ELF-1 (cell line): Measurements from ENCODE around the gene SH3BGRL3.
A peak's percentile ranks its signal among the peaks of the same experiment; 100 is the strongest.
"Not testable (repeated sequence)": the region's sequence is repeated elsewhere in the genome, so short reads cannot be mapped to it uniquely, and the experiment has no call there.

Source experiments
- DNase-seq: peaks from one replicate; pipeline ENCODE4 v3.0.0-alpha.2; 2016; ENCODE audit warnings: low read depth, low spot score

The SH3BGRL3 gene

GRCh38 chr1:26315874-26316850, 36.3 kb downstream of the SH3BGRL3 start:
- no peak for DNase-seq

GRCh38 chr1:26317146-26317545, 37.3 kb downstream of the SH3BGRL3 start:
- no peak for DNase-seq

DNA sequence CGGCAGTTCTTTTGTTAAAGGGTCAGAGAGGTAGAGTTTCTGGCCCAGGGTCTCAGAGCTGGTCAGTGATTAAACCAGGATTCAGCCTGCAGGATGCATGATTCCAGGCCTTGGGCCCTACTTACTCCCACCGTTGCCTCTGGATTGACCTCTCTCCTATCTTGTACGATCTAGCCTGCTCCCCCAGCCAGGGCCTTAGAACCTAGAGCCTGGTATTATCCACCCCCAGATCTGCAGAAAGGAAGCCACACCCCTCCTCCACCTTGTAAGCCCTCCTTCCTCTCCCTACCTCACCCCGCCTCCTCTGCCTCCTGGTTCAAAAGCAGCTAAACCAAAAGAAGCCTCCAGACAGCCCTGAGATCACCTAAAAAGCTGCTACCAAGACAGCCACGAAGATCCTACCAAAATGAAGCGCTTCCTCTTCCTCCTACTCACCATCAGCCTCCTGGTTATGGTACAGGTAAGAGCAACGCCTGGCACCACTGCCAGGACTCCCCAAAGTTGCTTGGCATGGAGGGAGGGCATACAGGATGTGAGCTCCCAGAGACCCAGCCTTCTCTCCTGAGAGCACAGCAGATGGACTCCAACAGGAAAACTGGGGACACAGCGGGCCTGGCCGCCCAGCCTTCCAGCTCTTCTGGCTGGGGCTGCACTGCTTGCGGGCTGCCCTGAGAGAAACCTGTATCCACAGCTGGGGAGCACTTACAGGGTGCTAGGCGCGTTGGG, 37.9 kb downstream of the SH3BGRL3 start, which contains the start of gene CD52:
TSS of gene CD52 (plus strand) at position 347 of the 726 bp plus-strand sequence. CDS start at position 407, 60 bp downstream.
- peak; percentile 79 for DNase-seq

DNA sequence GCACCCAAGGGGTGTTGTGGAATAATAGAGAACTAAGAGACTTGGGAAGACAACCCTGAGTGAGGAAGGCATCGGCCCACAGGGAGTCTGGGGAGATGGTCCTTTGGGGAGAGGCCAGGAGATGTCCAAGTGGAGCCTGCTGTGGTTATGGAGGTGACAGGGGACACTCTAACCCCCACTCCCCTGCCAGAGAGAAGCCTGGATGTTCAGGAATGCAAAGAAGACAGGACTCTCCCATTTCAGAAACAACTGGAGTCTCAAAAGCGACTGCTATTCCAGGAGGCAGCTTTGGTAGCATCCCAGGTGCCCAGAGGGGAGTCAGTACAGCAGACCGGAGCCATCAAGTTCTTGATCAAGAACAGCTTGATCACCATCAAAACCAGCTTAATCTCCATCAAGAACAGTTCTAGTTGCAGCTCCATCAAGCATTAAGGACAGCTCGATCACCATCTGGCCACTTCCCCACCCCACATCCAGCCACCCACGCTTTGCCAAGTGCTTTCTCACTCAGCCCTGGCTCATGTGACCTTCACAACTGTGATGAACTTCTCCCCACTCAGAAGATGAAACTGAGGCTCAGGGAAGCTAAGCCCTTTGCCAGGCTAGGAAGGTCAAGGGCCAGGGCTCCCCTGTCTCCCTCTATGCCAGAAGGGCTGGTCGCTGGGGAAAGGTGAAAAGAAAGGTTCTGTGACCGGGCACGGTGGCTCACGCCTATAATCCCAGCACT, 38.6 kb downstream of the SH3BGRL3 start:
- DNase-seq: no peak

DNA sequence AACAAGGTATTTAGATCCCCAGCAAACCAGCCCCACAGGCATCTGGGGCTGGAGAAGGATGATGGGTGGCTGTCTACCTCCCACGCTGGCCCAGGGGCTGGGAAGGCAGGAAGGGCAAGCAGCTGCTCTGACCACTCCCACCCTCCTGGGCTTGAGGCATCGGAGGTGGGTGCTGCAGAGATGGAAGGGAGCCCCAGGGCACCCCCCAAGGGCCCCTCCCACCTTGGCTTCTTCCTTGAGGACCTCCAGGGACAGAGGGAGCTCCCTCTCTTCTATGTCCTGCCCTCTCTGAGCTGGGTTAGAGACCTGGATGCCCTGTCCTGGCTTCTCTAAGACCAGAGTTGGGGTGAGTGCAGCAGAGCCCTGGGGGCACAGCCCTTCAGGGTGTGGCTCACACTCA, 41.0 kb downstream of the SH3BGRL3 start:
- no peak for DNase-seq

GRCh38 chr1:26321315-26322041, 41.6 kb downstream of the SH3BGRL3 start:
- DNase-seq: peak; percentile 93

GRCh38 chr1:26322042-26322331, 42.1 kb downstream of the SH3BGRL3 start:
- DNase-seq: no peak

- no peak for DNase-seq
These were observed 43.5 kb downstream of the SH3BGRL3 start for GRCh38 chr1:26323382-26323781.

GRCh38 chr1:26324550-26324949, 44.7 kb downstream of the SH3BGRL3 start:
- DNase-seq: no peak

DNA sequence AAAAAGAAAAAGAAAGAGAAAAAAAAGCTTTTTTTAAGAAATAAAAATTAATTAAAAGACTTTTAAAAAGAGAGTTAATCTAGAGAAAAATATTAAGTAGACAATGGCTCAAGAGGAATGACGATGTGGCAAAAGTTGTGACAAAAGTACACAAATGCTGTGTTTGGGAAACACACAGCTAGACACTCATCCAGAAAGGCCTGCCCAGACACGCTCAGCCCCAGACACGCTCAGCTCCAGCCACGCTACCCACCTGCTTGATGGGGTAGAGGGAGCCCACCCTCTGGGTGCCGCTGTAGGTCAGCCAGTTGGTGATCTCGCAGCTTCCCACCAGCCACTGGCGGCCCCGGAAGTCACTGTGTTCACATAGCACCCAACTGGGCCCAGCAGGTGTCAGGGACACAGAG, 48.1 kb downstream of the SH3BGRL3 start:
- DNase-seq: no peak

DNA sequence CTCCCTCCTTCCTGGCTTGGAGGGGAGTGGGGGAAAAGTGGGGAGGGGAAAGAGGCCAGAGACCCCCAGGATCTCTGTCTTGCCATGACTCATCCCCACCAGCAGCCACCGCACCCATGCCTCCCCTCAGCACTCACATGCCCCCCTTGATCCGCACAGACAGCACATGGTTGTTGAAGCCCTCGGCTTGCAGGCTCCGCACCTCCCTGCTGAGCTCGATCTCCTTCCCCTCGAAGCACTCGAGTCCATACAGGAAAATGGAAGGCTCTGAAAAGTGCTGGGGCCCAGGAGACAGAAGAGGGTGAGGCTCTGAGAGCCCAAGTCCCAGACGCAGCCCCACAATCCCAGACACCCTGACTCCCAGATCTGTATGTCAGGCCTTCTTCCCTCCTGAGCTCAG, 48.7 kb downstream of the SH3BGRL3 start:
- no peak for DNase-seq

- not testable (repeated sequence) for DNase-seq
These were observed 49.5 kb downstream of the SH3BGRL3 start for GRCh38 chr1:26329380-26329779.

DNA sequence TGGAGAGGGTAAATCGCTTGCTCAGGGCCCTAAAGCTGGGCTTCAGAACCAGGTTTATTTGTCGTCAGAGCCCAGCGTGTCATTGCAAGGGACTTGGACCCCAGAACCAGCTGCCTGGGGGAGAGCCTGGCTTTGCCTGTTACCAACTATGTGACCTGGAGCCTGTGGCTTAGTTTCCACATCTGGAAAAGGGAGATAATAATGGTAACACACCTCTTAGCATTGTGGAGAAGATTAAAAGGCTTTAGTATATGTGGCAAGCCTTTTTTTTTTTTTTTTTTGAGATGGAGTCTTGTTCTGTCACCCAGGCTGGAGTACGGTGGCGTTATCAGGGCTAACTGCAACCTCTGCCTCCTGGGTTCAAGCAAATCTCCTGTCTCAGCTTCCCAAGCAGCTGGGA, 50.4 kb downstream of the SH3BGRL3 start:
- no peak for DNase-seq
